ENCODE results near the gene GTPBP8. TPM values are rescaled to one million over a fixed set of nuclear protein-coding genes. Genes with fewer than 3 reads are reported as not detected.

The GTPBP8 gene
- total and polyA plus RNA-seq, 2 donors (not counting 3 experiments of a cell fraction or from before 2014, with no cell fraction given) = 13.7 to 20.2 TPM

DNA sequence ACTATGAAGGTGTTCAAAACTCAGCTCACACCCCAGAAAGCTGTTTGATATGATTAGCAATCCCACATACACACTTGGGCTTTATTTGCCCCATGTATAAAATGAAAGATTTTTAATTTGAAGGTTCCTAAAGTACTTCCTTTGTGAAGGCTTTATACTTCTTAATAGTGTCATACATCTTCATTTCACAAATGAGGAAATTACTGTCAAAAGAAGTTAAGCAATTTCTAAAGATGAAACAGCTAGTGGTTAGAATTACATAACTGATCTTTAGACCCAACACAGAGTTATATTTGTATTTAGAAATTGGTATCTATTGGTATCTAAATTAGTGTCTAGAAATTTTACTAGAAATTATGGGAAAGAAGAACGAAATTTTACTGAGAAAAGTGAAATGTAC lies 23.0 kb upstream of the GTPBP8 start:
- FAIRE-seq (no peak), DNase-seq (ENCODE audit: low read depth, low spot score) (no peak)
- ChIA-PET CTCF (interaction anchor here (4.4 kb wide), 1 partner anchor 12 kb away, joined by 31 read pairs; no protein-coding TSS in a partner anchor), POLR2A (no interaction called here)
- Histone ChIP-seq H2AFZ (ENCODE audit: low read depth, low read length) (no peak overlapping the region), H3K9me3 (replicated peaks; ENCODE audit: control insufficient read depth, insufficient read depth, low read length) (no peaks in the 10 kb centered on the region), H3K27ac (ENCODE audit: insufficient read depth, low read depth, low read length) (no peak overlapping the region), H3K9ac (replicated peaks; ENCODE audit: extremely low read depth, insufficient read depth, low read length) (no peak overlapping the region), H3K36me3 (ENCODE audit: control insufficient read depth in 2 of 2, extremely low read depth in 1 of 2, insufficient read depth in 2 of 2, low read length in 2 of 2) (no peaks in the 10 kb centered on the region), H4K20me1 (replicated peaks; ENCODE audit: control insufficient read depth, extremely low read depth, insufficient read depth, low read length) (no peaks in the 10 kb centered on the region), H3K9me1 (replicated peaks; ENCODE audit: control insufficient read depth, extremely low read depth, insufficient read depth, low read length) (no peaks in the 10 kb centered on the region), H3K27me3 (ENCODE audit: control insufficient read depth in 2 of 2, insufficient read depth in 2 of 2, low read length in 2 of 2) (peaks cover 14 to 23% of the 10 kb centered on the region in 2 experiments), H3K79me2 (ENCODE audit: control insufficient read depth, insufficient read depth, low read length) (no peaks in the 10 kb centered on the region), H3K4me2 (ENCODE audit: insufficient read depth, low read length) (no peak overlapping the region), H3K4me1 (ENCODE audit: control insufficient read depth, extremely low read depth, insufficient read depth, low read length) (no peaks in the 10 kb centered on the region), H3K4me3 (replicated peaks in 1 of 3; ENCODE audit: insufficient read depth in 1 of 3, low read depth in 1 of 3, low read length in 3 of 3) (no peak overlapping the region)
- BruUV-seq (replicated peaks) = no TSS peak
- intact Hi-C loops (cut with micrococcal nuclease) = no loop called here
- dilution Hi-C loops (cut with MboI; ENCODE audit: extremely low pct_ligation_motif_present, low sequenced_read_pairs) = no loop called here
- no peak for TF ChIP-seq POLR2A (IDR thresholded peaks at IDR 0.05; ENCODE audit: low read depth, low read length)
- TF ChIP-seq GATA2 (IDR thresholded peaks at IDR 0.05; ENCODE audit: insufficient read depth, insufficient read length, low read depth, low read length) = no peak
- TF ChIP-seq MYC (IDR thresholded peaks at IDR 0.05; ENCODE audit: low read depth, low read length) = no peak
- TF ChIP-seq FOS (IDR thresholded peaks at IDR 0.05; ENCODE audit: borderline replicate concordance, insufficient read depth, low read length) = no peak
- TF ChIP-seq, protein P1, sequence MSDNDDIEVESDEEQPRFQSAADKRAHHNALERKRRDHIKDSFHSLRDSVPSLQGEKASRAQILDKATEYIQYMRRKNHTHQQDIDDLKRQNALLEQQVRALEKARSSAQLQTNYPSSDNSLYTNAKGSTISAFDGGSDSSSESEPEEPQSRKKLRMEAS (IDR thresholded peaks at IDR 0.05; ENCODE audit: insufficient read depth, insufficient read length) = no peak
- no peak for TF ChIP-seq EZH2 (IDR thresholded peaks at IDR 0.05; ENCODE audit: borderline replicate concordance, low read depth, low read length, severe bottlenecking)
- no peak for TF ChIP-seq JUN (IDR thresholded peaks at IDR 0.05; ENCODE audit: borderline replicate concordance, insufficient read depth, insufficient read length, low read depth)
- TF ChIP-seq, protein P2, sequence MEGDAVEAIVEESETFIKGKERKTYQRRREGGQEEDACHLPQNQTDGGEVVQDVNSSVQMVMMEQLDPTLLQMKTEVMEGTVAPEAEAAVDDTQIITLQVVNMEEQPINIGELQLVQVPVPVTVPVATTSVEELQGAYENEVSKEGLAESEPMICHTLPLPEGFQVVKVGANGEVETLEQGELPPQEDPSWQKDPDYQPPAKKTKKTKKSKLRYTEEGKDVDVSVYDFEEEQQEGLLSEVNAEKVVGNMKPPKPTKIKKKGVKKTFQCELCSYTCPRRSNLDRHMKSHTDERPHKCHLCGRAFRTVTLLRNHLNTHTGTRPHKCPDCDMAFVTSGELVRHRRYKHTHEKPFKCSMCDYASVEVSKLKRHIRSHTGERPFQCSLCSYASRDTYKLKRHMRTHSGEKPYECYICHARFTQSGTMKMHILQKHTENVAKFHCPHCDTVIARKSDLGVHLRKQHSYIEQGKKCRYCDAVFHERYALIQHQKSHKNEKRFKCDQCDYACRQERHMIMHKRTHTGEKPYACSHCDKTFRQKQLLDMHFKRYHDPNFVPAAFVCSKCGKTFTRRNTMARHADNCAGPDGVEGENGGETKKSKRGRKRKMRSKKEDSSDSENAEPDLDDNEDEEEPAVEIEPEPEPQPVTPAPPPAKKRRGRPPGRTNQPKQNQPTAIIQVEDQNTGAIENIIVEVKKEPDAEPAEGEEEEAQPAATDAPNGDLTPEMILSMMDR (IDR thresholded peaks at IDR 0.05; ENCODE audit: extremely low read depth in 1 of 2, insufficient read depth in 1 of 2, low read depth in 1 of 2, low read length in 2 of 2) = no peak
- no peak for TF ChIP-seq POLR2AphosphoS5 (IDR thresholded peaks at IDR 0.05; ENCODE audit: insufficient read depth, low read depth, low read length)

Data from endothelial cell of umbilical vein (primary cell).